ENCODE measurements around the gene CCND1. TPM values are rescaled to one million over a fixed set of nuclear protein-coding genes. Genes with fewer than 3 reads are reported as not detected.

Gene CCND1
- total and polyA plus RNA-seq, 2 experiments from 2014 or later, result 80.2 to 81.9 TPM

- Histone ChIP-seq H3K27me3 (no peaks in the 10 kb centered on the region), H3K4me2 (no peak overlapping the region), H4K20me1 (ENCODE audit: insufficient read depth, poor library complexity, severe bottlenecking) (no peaks in the 10 kb centered on the region), H3K9me2 (replicated peaks; ENCODE audit: insufficient read depth) (no peaks in the 10 kb centered on the region), H3K27ac (no peak overlapping the region), H3K4me1 (ENCODE audit: insufficient read depth) (no peaks in the 10 kb centered on the region), H3K36me3 (replicated peaks; ENCODE audit: insufficient read depth, low read depth) (no peaks in the 10 kb centered on the region), H3K79me2 (no peaks in the 10 kb centered on the region), H3K4me3 (no peak overlapping the region), H3K9me3 (ENCODE audit: low read depth) (no peaks in the 10 kb centered on the region), H2AFZ (no peak overlapping the region)
- 94% methylated on average over 1 of the region's 1 CpG for WGBS (ENCODE audit: low lambda C conversion rate, missing lambda C conversion rate)
- TF ChIP-seq CTCF (IDR thresholded peaks at IDR 0.05; ENCODE audit: poor library complexity), result no peak
- no peak for TF ChIP-seq EZH2 (IDR thresholded peaks at IDR 0.05; ENCODE audit: borderline replicate concordance)
- no peak for TF ChIP-seq EZH2phosphoT487 (IDR thresholded peaks at IDR 0.05; ENCODE audit: low read depth, severe bottlenecking, unreplicated experiment)
- DNase-seq (ENCODE audit: low spot score), result no peak
Measured at GRCh38 chr11:69624293-69624692, 16.7 kb upstream of the CCND1 start.

GRCh38 chr11:69625476-69625875 lies 15.5 kb upstream of the CCND1 start:
- Histone ChIP-seq H2AFZ (no peak overlapping the region), H3K4me3 (no peak overlapping the region)

GRCh38 chr11:69627551-69627950 lies 13.4 kb upstream of the CCND1 start:
- no peak for TF ChIP-seq EZH2phosphoT487 (IDR thresholded peaks at IDR 0.05; ENCODE audit: low read depth, severe bottlenecking, unreplicated experiment)
- TF ChIP-seq EZH2 (IDR thresholded peaks at IDR 0.05; ENCODE audit: borderline replicate concordance), result no peak
- no peak for TF ChIP-seq CTCF (IDR thresholded peaks at IDR 0.05; ENCODE audit: poor library complexity)
- Histone ChIP-seq H3K4me1 (ENCODE audit: insufficient read depth) (no peaks in the 10 kb centered on the region), H3K27ac (no peak overlapping the region), H3K9me2 (replicated peaks; ENCODE audit: insufficient read depth) (no peaks in the 10 kb centered on the region), H3K9me3 (ENCODE audit: low read depth) (no peaks in the 10 kb centered on the region), H4K20me1 (ENCODE audit: insufficient read depth, poor library complexity, severe bottlenecking) (no peaks in the 10 kb centered on the region), H3K79me2 (no peaks in the 10 kb centered on the region), H3K4me2 (no peak overlapping the region), H3K27me3 (no peaks in the 10 kb centered on the region), H3K4me3 (no peak overlapping the region), H3K36me3 (replicated peaks; ENCODE audit: insufficient read depth, low read depth) (no peaks in the 10 kb centered on the region), H2AFZ (no peak overlapping the region)
- WGBS (ENCODE audit: low lambda C conversion rate, missing lambda C conversion rate), result 91% methylated on average over 14 of the region's 14 CpGs
- no peak for DNase-seq (ENCODE audit: low spot score)

More at GRCh38 chr11:69625476-69625875, 15.5 kb upstream of the CCND1 start:
- no peak for TF ChIP-seq EZH2 (IDR thresholded peaks at IDR 0.05; ENCODE audit: borderline replicate concordance)
- TF ChIP-seq CTCF (IDR thresholded peaks at IDR 0.05; ENCODE audit: poor library complexity), result no peak
- TF ChIP-seq EZH2phosphoT487 (IDR thresholded peaks at IDR 0.05; ENCODE audit: low read depth, severe bottlenecking, unreplicated experiment), result no peak
- no peaks in the 10 kb centered on the region for H3K9me2 ChIP-seq (replicated peaks; ENCODE audit: insufficient read depth)
- no peak for DNase-seq (ENCODE audit: low spot score)
- H3K79me2 ChIP-seq, result no peaks in the 10 kb centered on the region
- WGBS (ENCODE audit: low lambda C conversion rate, missing lambda C conversion rate), result 77% methylated on average over 10 of the region's 10 CpGs
- no peaks in the 10 kb centered on the region for H3K36me3 ChIP-seq (replicated peaks; ENCODE audit: insufficient read depth, low read depth)
- no peak overlapping the region for H3K27ac ChIP-seq
- H4K20me1 ChIP-seq (ENCODE audit: insufficient read depth, poor library complexity, severe bottlenecking), result no peaks in the 10 kb centered on the region
- H3K9me3 ChIP-seq (ENCODE audit: low read depth), result no peaks in the 10 kb centered on the region
- no peaks in the 10 kb centered on the region for H3K4me1 ChIP-seq (ENCODE audit: insufficient read depth)
- H3K27me3 ChIP-seq, result no peaks in the 10 kb centered on the region
- no peak overlapping the region for H3K4me2 ChIP-seq

- no peak overlapping the region for H3K4me2 ChIP-seq
- no peaks in the 10 kb centered on the region for H3K4me1 ChIP-seq (ENCODE audit: insufficient read depth)
- no peak for DNase-seq (ENCODE audit: low spot score)
- H3K9me2 ChIP-seq (replicated peaks; ENCODE audit: insufficient read depth), result no peaks in the 10 kb centered on the region
- H3K27me3 ChIP-seq, result no peaks in the 10 kb centered on the region
- no peak overlapping the region for H3K27ac ChIP-seq
- TF ChIP-seq CTCF (IDR thresholded peaks at IDR 0.05; ENCODE audit: poor library complexity) (no peak), EZH2phosphoT487 (IDR thresholded peaks at IDR 0.05; ENCODE audit: low read depth, severe bottlenecking, unreplicated experiment) (no peak)
- WGBS (ENCODE audit: low lambda C conversion rate, missing lambda C conversion rate), result 97% methylated on average over 2 of the region's 2 CpGs
- no peaks in the 10 kb centered on the region for H3K79me2 ChIP-seq
- no peak overlapping the region for H2AFZ ChIP-seq
- no peaks in the 10 kb centered on the region for H3K9me3 ChIP-seq (ENCODE audit: low read depth)
- H3K4me3 ChIP-seq, result no peak overlapping the region
- H3K36me3 ChIP-seq (replicated peaks; ENCODE audit: insufficient read depth, low read depth), result no peaks in the 10 kb centered on the region
- no peaks in the 10 kb centered on the region for H4K20me1 ChIP-seq (ENCODE audit: insufficient read depth, poor library complexity, severe bottlenecking)
Measured at GRCh38 chr11:69630017-69630416, 10.9 kb upstream of the CCND1 start.

Measured in hepatocyte (in vitro differentiated cells).